AG04449 (cell line): ENCODE results near the gene POLR2L.

Source experiments
- CTCF ChIA-PET: fragments of 350-600 bp; formaldehyde crosslinking; extraction: SDS; loops from one replicate; lab custom pipeline; 2021; ENCODE audit warnings: antibody characterized with exemption; lab: Yijun Ruan, JAX
- POLR2A ChIA-PET: fragments of 400-600, 350-600 bp; formaldehyde crosslinking; extraction: SDS; loops from one replicate; lab custom pipeline; 2020; ENCODE audit warnings: antibody characterized with exemption, inconsistent platforms; lab: Yijun Ruan, JAX
- DNase-seq: peaks from one replicate; pipeline ENCODE4 v3.0.0-alpha.2; 2010; ENCODE audit warnings: low read depth, low spot score
- H3K4me3 ChIP-seq: 2 replicates; pipeline ENCODE4 v1.5.1; 2011; ENCODE audit warnings: low read depth, mild to moderate bottlenecking, control low read depth, low read length
- TF ChIP-seq, protein P1 (sequence below): IDR thresholded peaks from one replicate; pipeline ENCODE4 v1.5.1; 2011; ENCODE audit warnings: mild to moderate bottlenecking, moderate library complexity, low read length, control low read depth, inconsistent platforms; ENCODE audit not compliant: insufficient read depth; ENCODE audit errors: missing control alignments

The POLR2L gene

DNA sequence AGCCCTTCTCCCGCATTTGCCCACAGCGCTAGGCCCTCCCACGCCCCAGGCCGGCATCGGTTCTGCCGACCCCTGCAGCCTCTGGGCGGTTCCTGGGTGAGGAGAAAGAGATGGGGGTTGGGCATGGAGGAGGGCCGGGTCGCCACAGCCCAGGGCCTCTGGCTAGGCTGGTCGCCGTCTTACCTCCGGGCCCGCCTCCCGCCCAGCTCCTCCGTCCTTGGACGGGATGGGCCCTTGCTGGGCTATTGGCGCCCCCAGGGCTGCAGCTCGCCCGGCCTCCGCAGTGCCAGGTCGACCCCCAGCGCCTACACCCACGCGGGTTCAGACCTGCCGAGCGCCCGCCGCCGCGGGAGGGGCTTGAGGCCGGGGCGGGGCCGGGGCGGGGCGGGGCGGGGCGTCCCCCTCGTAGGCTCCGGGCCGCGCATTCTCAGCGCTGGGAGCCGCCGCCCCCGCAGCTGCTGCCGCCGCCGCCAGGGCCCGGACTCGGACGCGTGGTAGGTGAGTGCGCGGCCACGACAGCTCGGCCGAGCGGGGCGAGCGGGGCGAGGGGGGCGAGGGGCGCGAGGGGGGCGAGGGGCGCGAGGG, 9.7 kb downstream of the POLR2L start, which contains the start of gene CD151:
CD151 (plus strand) TSS at position 424 of the 585 bp plus-strand sequence. CDS start 3,118 bp downstream, outside the sequence.
- CTCF ChIA-PET: interaction anchor here (1.3 kb wide), 1 partner anchor 11 kb away, joined by 6 read pairs; no protein-coding TSS in a partner anchor
- TF ChIP-seq, protein P1, sequence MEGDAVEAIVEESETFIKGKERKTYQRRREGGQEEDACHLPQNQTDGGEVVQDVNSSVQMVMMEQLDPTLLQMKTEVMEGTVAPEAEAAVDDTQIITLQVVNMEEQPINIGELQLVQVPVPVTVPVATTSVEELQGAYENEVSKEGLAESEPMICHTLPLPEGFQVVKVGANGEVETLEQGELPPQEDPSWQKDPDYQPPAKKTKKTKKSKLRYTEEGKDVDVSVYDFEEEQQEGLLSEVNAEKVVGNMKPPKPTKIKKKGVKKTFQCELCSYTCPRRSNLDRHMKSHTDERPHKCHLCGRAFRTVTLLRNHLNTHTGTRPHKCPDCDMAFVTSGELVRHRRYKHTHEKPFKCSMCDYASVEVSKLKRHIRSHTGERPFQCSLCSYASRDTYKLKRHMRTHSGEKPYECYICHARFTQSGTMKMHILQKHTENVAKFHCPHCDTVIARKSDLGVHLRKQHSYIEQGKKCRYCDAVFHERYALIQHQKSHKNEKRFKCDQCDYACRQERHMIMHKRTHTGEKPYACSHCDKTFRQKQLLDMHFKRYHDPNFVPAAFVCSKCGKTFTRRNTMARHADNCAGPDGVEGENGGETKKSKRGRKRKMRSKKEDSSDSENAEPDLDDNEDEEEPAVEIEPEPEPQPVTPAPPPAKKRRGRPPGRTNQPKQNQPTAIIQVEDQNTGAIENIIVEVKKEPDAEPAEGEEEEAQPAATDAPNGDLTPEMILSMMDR: no peak
- H3K4me3 ChIP-seq: peak within 1 kb of the TSS; percentile 76
- POLR2A ChIA-PET: interaction anchor here (0.8 to 8.7 kb wide), 3 partner anchors 12 to 24 kb away, joined by 4 to 109 read pairs (median 96); partner anchors contain the start of genes PNPLA2, POLR2L and TSPAN4
- DNase-seq: no peak

DNA sequence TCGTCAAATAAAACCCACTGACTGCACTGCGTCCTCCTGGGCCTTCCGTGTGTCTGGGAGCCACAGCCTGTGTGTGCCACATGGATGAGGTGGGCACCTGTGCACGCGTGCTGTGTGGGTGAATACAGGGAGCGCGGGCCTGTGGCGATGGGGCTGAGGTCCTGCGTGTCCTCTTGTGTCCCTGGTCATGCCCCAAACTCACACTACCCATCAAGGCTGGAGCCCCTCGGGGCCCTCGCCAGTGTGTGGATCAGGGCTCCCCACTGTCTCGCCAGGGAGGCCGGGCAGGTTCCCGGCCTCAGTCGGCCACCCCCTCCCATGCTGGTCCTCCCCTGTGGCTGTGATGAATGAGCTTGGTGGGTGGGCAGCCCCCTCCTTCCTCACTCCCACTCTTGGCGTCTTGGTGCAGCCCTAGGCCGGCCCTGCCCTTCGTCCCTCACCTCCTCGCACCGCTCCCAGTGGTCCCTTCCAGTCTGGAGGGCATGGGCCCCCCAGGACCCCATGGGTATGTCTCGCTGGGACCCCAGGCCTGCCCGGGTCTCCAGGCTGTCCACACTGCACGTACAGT, 10.3 kb downstream of the POLR2L start:
- ChIA-PET POLR2A (interaction anchor here (0.8 to 8.7 kb wide), 3 partner anchors 13 to 23 kb away, joined by 4 to 109 read pairs (median 96); partner anchors contain the start of genes PNPLA2, POLR2L and TSPAN4), CTCF (interaction anchor here (1.2 to 1.3 kb wide), 3 partner anchors 8 to 93 kb away, joined by 3 to 7 read pairs (median 6); no protein-coding TSS in a partner anchor)
- H3K4me3 ChIP-seq: peak overlapping the region; percentile 76
- no peak for DNase-seq
- TF ChIP-seq, protein P1: no peak

DNA sequence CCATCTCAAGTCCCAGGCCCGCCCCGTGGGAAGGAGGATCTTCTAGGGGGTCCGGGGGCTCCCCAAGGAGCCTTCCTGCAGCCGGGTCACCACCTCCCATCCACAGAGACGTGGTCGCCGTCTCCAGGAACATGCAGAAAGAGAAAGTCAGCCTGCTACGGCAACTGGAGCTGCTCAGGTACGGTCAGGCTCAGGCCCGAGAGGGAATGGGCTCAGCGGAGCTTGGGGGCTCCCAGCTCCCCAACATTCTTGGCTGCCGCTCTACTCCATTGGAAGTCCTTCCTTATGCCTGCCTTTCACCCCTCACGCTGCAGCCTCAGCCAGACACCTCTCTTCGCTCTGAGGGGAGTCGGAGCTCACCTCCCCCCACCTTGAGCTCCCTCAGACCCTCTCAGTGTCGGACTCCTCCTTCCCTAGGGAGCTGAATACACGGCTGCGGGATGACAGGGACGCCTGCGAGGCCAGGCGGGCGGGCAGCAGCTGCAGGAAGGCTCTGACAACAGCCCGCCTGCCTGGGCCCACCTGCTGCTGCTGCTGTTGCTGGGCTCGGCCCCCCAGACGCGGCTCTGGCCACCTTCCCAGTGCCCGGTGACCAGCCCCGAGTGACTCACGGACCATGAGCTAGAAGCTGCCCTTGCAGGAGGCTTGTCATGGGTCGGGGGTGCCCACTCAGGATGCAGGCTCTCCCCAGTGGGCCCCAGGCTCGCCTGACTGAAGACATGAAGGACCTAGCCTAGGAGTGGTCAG, 11.0 kb downstream of the POLR2L start:
- POLR2A ChIA-PET: interaction anchor here (1.0 to 8.7 kb wide), 4 partner anchors 9 to 19 kb away, joined by 3 to 109 read pairs (median 50); partner anchors contain the start of genes PNPLA2, POLR2L and TSPAN4
- TF ChIP-seq, protein P1: no peak
- DNase-seq: no peak
- CTCF ChIA-PET: interaction anchor here (1.2 to 1.3 kb wide), 3 partner anchors 9 to 94 kb away, joined by 3 to 7 read pairs (median 6); no protein-coding TSS in a partner anchor
- H3K4me3 ChIP-seq: peak overlapping the region; percentile 30

DNA sequence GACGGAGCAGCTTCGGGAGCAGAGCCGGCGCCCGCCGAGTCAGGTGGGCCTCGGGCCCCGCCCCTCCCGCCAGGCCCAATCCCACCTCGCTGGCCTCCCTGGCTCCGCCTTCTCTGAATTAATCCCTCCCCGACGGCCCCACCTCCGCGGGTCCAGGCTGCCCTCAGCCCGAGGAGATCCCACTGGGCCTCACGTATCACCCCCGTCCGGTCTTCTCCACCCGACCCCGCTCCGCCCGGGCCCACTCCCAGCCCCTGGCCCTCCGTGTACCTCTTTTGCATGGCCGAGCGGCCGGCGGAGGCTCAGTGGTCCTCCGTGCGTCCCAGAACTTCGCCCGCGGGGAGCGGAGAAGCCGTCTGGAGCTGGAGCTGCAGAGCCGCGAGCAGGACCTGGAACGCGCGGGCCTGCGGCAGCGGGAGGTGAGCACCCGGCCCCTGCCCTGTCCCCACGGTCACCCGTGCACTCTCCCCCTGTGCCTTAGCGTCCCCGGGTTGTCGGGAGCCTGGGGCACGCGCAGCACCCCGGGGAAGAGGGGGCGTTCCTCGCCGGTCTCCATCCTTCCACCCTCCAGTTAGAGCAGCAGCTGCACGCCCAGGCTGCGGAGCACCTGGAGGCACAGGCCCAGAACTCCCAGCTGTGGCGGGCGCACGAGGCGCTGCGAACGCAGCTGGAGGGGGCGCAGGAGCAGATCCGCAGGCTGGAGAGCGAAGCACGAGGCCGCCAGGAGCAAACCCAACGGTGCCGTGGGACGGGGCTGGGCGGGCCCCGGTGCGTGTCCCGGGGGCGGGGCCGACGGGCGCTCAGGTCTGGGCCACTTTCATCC, 11.8 kb downstream of the POLR2L start:
- TF ChIP-seq, protein P1: no peak
- DNase-seq: no peak
- POLR2A ChIA-PET: interaction anchor here (1.0 to 8.7 kb wide), 5 partner anchors 10 to 20 kb away, joined by 3 to 109 read pairs (median 3); partner anchors contain the start of genes PNPLA2, POLR2L and TSPAN4
- H3K4me3 ChIP-seq: peak overlapping the region; percentile 43
- CTCF ChIA-PET: interaction anchor here (1.2 to 1.3 kb wide), 2 partner anchors 9 to 94 kb away, joined by 3 to 7 read pairs; no protein-coding TSS in a partner anchor

DNA sequence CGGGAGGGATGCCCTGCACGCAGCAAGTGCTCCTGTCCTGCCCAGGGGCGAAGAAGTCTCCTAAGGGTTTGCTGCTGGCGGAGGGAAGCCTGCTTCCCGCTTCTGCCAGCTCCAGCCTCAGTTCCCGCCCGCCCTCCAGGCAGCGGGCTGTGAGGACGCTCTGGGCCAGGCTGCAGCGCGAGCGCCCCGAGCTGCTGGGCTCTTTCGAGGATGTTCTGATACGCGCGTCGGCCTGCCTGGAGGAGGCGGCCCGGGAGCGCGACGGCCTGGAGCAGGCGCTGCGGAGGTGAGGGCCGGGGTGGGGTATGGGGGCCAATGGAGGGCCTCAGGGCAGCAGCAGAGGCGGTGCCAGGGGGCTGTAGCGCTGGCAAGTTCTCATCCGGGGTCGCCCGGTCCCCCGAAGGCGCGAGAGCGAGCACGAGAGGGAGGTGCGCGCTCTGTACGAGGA, 12.5 kb downstream of the POLR2L start:
- TF ChIP-seq, protein P1: no peak
- DNase-seq: no peak
- ChIA-PET CTCF (interaction anchor here (1.3 kb wide), 1 partner anchor 18 kb away, joined by 4 read pairs; no protein-coding TSS in a partner anchor), POLR2A (interaction anchor here (1.0 to 8.7 kb wide), 5 partner anchors 10 to 19 kb away, joined by 3 to 109 read pairs (median 3); partner anchors contain the start of genes PNPLA2, POLR2L and TSPAN4)
- H3K4me3 ChIP-seq: peak overlapping the region; percentile 33
